Caco-2 (cell line): Measurements from ENCODE around the gene AK2. TPM values are rescaled to one million over a fixed set of nuclear protein-coding genes. Genes with fewer than 3 reads are reported as not detected.

Source experiments
- BruUV-seq: library from RNA; stranded (reverse); fragments of 400-500 nt; replicated peaks from 2 replicates; lab custom pipeline; 2021; lab: Mats Ljungman, UMichigan
- CTCF ChIA-PET: fragments of 300-600 bp; sonication (Branson Sonifier 250); formaldehyde crosslinking; loops from one replicate; lab custom pipeline; 2022; ENCODE audit warnings: antibody characterized with exemption; lab: Charles Lee
- POLR2A ChIA-PET: fragments of 300-600 bp; sonication (Branson Sonifier 250); formaldehyde crosslinking; loops from one replicate; lab custom pipeline; 2022; ENCODE audit warnings: antibody characterized with exemption; lab: Charles Lee
- DNase-seq, 2 experiments: peaks; one replicate each; pipeline versions ENCODE4 v3.0.0 to v3.0.0-alpha.2; 2020 to 2022
- H3K27me3 ChIP-seq: replicated peaks from 2 replicates; pipeline ENCODE4 v1.6.0; 2011; ENCODE audit warnings: low read length; ENCODE audit not compliant: control insufficient read depth, insufficient read depth
- H3K36me3 ChIP-seq: 2 replicates; pipeline ENCODE4 v1.5.1; 2011; ENCODE audit warnings: low read length; ENCODE audit not compliant: control insufficient read depth, insufficient read depth
- H3K4me1 ChIP-seq: fragments of 250-450 bp; sonication (Bioruptor Pico); 2 replicates; pipeline ENCODE4 v1.5.1; 2020; ENCODE audit warnings: mild to moderate bottlenecking
- H3K4me3 ChIP-seq: 2 replicates; pipeline ENCODE4 v1.5.1; 2011; ENCODE audit warnings: low read depth, mild to moderate bottlenecking, control low read depth, low read length
- H3K9me3 ChIP-seq: fragments of 250-450 bp; sonication (Bioruptor Pico); 2 replicates; pipeline ENCODE4 v1.5.1; 2020; ENCODE audit warnings: mild to moderate bottlenecking, moderate library complexity
- H3K27ac Mint-ChIP-seq: one replicate; pipeline ENCODE4 v1.8.0; 2022; ENCODE audit warnings: mixed read lengths; ENCODE audit not compliant: unreplicated experiment
- H3K27me3 Mint-ChIP-seq: one replicate; pipeline ENCODE4 v1.8.0; 2022; ENCODE audit warnings: mixed read lengths; ENCODE audit not compliant: insufficient read depth, unreplicated experiment
- H3K36me3 Mint-ChIP-seq: one replicate; pipeline ENCODE4 v1.8.0; 2022; ENCODE audit warnings: mild to moderate bottlenecking, mixed read lengths; ENCODE audit not compliant: insufficient read depth, unreplicated experiment
- H3K4me1 Mint-ChIP-seq: one replicate; pipeline ENCODE4 v1.8.0; 2022; ENCODE audit warnings: low read depth, mixed read lengths; ENCODE audit not compliant: unreplicated experiment
- H3K4me3 Mint-ChIP-seq: one replicate; pipeline ENCODE4 v1.8.0; 2022; ENCODE audit warnings: mild to moderate bottlenecking, moderate library complexity, mixed read lengths; ENCODE audit not compliant: unreplicated experiment
- H3K9me3 Mint-ChIP-seq: one replicate; pipeline ENCODE4 v1.8.0; 2022; ENCODE audit warnings: mixed read lengths; ENCODE audit not compliant: unreplicated experiment
- intact Hi-C: fragments of 100-400 bp; cut with micrococcal nuclease; formaldehyde crosslinking; loops from one replicate; pipeline ENCODE4 v1.10.0; 2022; ENCODE audit not compliant: unreplicated experiment
- total RNA-seq: library from RNA; stranded (reverse); gene quantifications from 2 replicates; pipeline ENCODE4 v1.2.3, GENCODE V29; 2022
- TF ChIP-seq, protein P1 (sequence below), 2 experiments: fragments of 200-600 bp in 1 of 2; IDR thresholded peaks; 1 replicate in 1 of 2; 2 replicates in 1 of 2; pipeline versions ENCODE4 v1.5.1 to v1.8.0; 2011 to 2022; ENCODE audit warnings: antibody characterized with exemption in 1 of 2, control low read depth in 1 of 2, inconsistent platforms in 1 of 2, low read depth in 1 of 2, low read length in 1 of 2, mild to moderate bottlenecking in 1 of 2, moderate library complexity in 1 of 2; ENCODE audit not compliant: insufficient read depth in 1 of 2, severe bottlenecking in 1 of 2, unreplicated experiment in 1 of 2

The AK2 gene
- total RNA-seq, 1 experiment from 2014 or later, result 127 TPM

DNA sequence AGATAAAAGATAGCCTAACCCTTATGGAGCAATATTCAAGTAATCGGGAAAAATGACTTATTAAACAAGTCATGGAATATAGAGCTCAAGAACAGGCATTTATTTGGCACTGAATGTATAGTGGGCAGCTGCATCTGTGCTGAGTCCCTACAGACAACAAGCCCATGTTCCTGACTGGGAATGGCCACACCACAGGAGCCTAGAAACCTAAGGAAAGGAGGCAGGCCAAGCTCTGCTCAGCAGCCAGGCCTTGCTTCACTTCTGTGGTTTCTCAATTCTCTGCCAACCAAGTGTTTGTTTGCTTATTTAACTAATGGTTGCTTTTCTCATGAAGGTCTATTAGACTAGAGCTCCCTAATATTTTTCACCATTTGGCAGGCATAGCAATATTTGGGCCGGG, 21.5 kb downstream of the AK2 start:
- Histone ChIP-seq H3K4me1 (peaks cover 7% of the 10 kb centered on the region; the same call in 1 of the 2 replicates), H3K9me3 (no peaks in the 10 kb centered on the region), H3K27me3 (no peaks in the 10 kb centered on the region), H3K4me3 (no peak overlapping the region), H3K36me3 (peaks cover 1% of the 10 kb centered on the region)
- ChIA-PET POLR2A (no interaction called here), CTCF (interaction anchor here (1.4 to 1.6 kb wide), 2 partner anchors 9 to 39 kb away, joined by 4 to 5 read pairs; no protein-coding TSS in a partner anchor)
- peaks cover 8% of the 10 kb centered on the region for H3K4me1 Mint-ChIP-seq
- no peak overlapping the region for H3K4me3 Mint-ChIP-seq
- no TSS peak for BruUV-seq
- peaks cover 36% of the 10 kb centered on the region for H3K36me3 Mint-ChIP-seq
- TF ChIP-seq, protein P1, sequence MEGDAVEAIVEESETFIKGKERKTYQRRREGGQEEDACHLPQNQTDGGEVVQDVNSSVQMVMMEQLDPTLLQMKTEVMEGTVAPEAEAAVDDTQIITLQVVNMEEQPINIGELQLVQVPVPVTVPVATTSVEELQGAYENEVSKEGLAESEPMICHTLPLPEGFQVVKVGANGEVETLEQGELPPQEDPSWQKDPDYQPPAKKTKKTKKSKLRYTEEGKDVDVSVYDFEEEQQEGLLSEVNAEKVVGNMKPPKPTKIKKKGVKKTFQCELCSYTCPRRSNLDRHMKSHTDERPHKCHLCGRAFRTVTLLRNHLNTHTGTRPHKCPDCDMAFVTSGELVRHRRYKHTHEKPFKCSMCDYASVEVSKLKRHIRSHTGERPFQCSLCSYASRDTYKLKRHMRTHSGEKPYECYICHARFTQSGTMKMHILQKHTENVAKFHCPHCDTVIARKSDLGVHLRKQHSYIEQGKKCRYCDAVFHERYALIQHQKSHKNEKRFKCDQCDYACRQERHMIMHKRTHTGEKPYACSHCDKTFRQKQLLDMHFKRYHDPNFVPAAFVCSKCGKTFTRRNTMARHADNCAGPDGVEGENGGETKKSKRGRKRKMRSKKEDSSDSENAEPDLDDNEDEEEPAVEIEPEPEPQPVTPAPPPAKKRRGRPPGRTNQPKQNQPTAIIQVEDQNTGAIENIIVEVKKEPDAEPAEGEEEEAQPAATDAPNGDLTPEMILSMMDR (IDR thresholded peaks at IDR 0.05; ENCODE audit: insufficient read depth in 1 of 2, low read depth in 1 of 2, low read length in 1 of 2, severe bottlenecking in 1 of 2, unreplicated experiment in 1 of 2), result no peak
- no peaks in the 10 kb centered on the region for H3K9me3 Mint-ChIP-seq
- no peak overlapping the region for H3K27ac Mint-ChIP-seq
- no peaks in the 10 kb centered on the region for H3K27me3 Mint-ChIP-seq
- DNase-seq, result no peak
- intact Hi-C loops, result loop anchor here (2.0 kb wide), 1 partner anchor 40 kb away; no protein-coding TSS in a partner anchor

DNA sequence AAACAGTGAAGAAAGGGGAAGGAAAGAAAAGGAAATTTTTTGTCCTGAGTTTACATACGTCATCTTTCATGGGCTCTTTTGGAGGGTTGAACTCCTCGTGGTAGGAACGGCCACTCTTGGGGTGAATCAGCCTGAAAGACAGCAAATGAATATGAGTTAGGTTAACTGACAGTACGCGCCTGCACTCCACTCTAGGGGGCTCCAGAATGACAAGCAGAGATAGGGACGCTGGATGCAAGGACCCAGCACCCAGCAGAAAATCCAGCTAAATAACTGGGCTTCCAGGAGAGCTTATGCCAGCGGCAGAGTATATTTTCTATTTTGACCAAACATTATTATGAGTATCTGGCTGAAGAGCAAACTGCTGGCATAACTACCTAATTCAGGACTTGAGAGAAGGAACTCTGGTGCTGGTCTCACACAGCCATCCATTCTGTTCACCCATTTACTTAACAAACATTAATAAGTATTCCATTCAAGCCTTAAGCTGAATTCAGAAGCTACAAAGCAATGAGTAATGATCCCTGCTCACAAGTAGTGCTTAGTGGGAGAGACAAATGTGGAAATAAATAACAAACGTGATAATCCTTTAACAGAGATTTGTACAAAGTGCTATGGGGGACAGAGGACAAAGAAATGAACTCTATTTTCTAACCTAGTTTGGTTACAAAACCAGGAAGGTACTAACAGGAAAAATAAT, 22.1 kb downstream of the AK2 start:
- Mint-ChIP-seq H3K9me3 (no peaks in the 10 kb centered on the region), H3K36me3 (peaks cover 31% of the 10 kb centered on the region), H3K27me3 (no peaks in the 10 kb centered on the region), H3K27ac (no peak overlapping the region), H3K4me1 (peaks cover 8% of the 10 kb centered on the region), H3K4me3 (no peak overlapping the region)
- BruUV-seq, result no TSS peak
- peaks cover 1% of the 10 kb centered on the region; the same call in 1 of the 2 replicates for H3K36me3 ChIP-seq
- no peak for DNase-seq
- peaks cover 9% of the 10 kb centered on the region; the same call in 1 of the 2 replicates for H3K4me1 ChIP-seq
- H3K27me3 ChIP-seq, result no peaks in the 10 kb centered on the region
- POLR2A ChIA-PET, result no interaction called here
- CTCF ChIA-PET, result interaction anchor here (1.4 to 1.6 kb wide), 2 partner anchors 9 to 40 kb away, joined by 4 to 5 read pairs; no protein-coding TSS in a partner anchor
- no peak overlapping the region for H3K4me3 ChIP-seq
- intact Hi-C loops, result loop anchor here (2.0 kb wide), 1 partner anchor 40 kb away; no protein-coding TSS in a partner anchor
- H3K9me3 ChIP-seq, result no peaks in the 10 kb centered on the region
- TF ChIP-seq, protein P1 (IDR thresholded peaks at IDR 0.05; ENCODE audit: insufficient read depth in 1 of 2, low read depth in 1 of 2, low read length in 1 of 2, severe bottlenecking in 1 of 2, unreplicated experiment in 1 of 2), result no peak

DNA sequence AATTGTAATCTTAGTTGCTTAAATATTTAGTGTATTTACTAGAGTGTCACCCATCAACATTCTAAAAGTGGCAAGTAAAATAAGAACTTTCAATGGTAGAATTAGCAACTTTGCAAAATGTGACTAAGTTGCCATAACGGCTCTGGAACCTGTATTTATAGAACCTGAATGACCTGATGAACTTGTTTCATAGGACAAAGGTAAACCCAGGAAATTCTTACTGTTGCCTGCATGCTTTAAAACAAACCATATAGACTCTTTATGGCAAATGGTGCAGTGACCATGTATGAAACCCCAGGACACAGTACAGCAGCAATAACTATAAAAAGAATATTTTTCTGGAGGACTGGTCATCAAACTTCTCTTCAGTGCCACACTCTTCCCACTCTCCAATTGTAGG, 22.9 kb downstream of the AK2 start:
- H3K4me3 Mint-ChIP-seq, result no peak overlapping the region
- TF ChIP-seq, protein P1 (IDR thresholded peaks at IDR 0.05; ENCODE audit: insufficient read depth in 1 of 2, low read depth in 1 of 2, low read length in 1 of 2, severe bottlenecking in 1 of 2, unreplicated experiment in 1 of 2), result no peak
- Histone ChIP-seq H3K9me3 (no peaks in the 10 kb centered on the region), H3K4me3 (no peak overlapping the region), H3K27me3 (no peaks in the 10 kb centered on the region), H3K36me3 (peaks cover 1% of the 10 kb centered on the region; the same call in 1 of the 2 replicates), H3K4me1 (peaks cover 17% of the 10 kb centered on the region)
- no TSS peak for BruUV-seq
- no peaks in the 10 kb centered on the region for H3K27me3 Mint-ChIP-seq
- intact Hi-C loops, result loop anchor here (2.0 kb wide), 1 partner anchor 41 kb away; no protein-coding TSS in a partner anchor
- no peak for DNase-seq
- POLR2A ChIA-PET, result no interaction called here
- H3K27ac Mint-ChIP-seq, result no peak overlapping the region
- H3K4me1 Mint-ChIP-seq, result peaks cover 12% of the 10 kb centered on the region
- peaks cover 28% of the 10 kb centered on the region for H3K36me3 Mint-ChIP-seq
- CTCF ChIA-PET, result interaction anchor here (1.4 kb wide), 1 partner anchor 8 kb away, joined by 5 read pairs; no protein-coding TSS in a partner anchor
- H3K9me3 Mint-ChIP-seq, result no peaks in the 10 kb centered on the region
